GM12892 (cell line): Measurements from ENCODE around the gene C4orf51.

Source experiments
- POLR2A ChIP-seq: IDR thresholded peaks from 2 replicates; pipeline ENCODE4 v1.6.1; 2011; ENCODE audit warnings: low read depth, low read length, control low read depth
- TAF1 ChIP-seq: IDR thresholded peaks from 2 replicates; pipeline ENCODE4 v1.6.1; 2011; ENCODE audit warnings: low read depth, mild to moderate bottlenecking, control low read depth, low read length, borderline replicate concordance

- no peak for TF ChIP-seq TAF1
- TF ChIP-seq POLR2A = no peak
Observed at GRCh38 chr4:145757188-145757587, 77.2 kb downstream of the C4orf51 start.
